Stimulated activated CD8-positive, alpha-beta memory T cell treated with anti-CD3 and anti-CD28 coated beads, Interleukin-2, amount 100 ng/mL, for 48 hours (primary cell): ENCODE measurements around the gene PHF5A.
"Not testable (repeated sequence)": the region's sequence is repeated elsewhere in the genome, so short reads cannot be mapped to it uniquely, and the experiment has no call there.

Experiments
- DNase-seq, 2 donors: peaks; one replicate each; pipeline ENCODE4 v3.0.0-alpha.2; 2020; ENCODE audit warnings: low read depth in 2 of 2

Gene PHF5A

GRCh38 chr22:41447435-41448188, 20.9 kb downstream of the PHF5A start:
- DNase-seq: peak; percentile 37 to 45

- peak; percentile 90 to 93 for DNase-seq
Observed at GRCh38 chr22:41446639-41447434, 21.7 kb downstream of the PHF5A start, which contains the start of gene TOB2. Gene TOB2, minus strand, starts transcription at chr22:41446801. Its CDS starts 9,456 bp downstream, at chr22:41437345.

- no peak for DNase-seq
Observed at GRCh38 chr22:41446057-41446501, 22.4 kb downstream of the PHF5A start.

GRCh38 chr22:41445129-41446056, 23.1 kb downstream of the PHF5A start:
- no peak for DNase-seq

- DNase-seq: peak; percentile 81 to 85
Observed at GRCh38 chr22:41444360-41445128, 23.9 kb downstream of the PHF5A start.

GRCh38 chr22:41442240-41442792, 26.2 kb downstream of the PHF5A start:
- no peak for DNase-seq

- DNase-seq: not testable (repeated sequence)
Observed at GRCh38 chr22:41440511-41440910, 28.0 kb downstream of the PHF5A start.

- DNase-seq: no peak
Observed at GRCh38 chr22:41437198-41437597, 31.3 kb downstream of the PHF5A start.

- no peak for DNase-seq
Observed at GRCh38 chr22:41436322-41437113, 32.0 kb downstream of the PHF5A start.

GRCh38 chr22:41435560-41435959, 32.9 kb downstream of the PHF5A start:
- DNase-seq: no peak

GRCh38 chr22:41434361-41435003, 34.0 kb downstream of the PHF5A start:
- not testable (repeated sequence) for DNase-seq

- not testable (repeated sequence) for DNase-seq
Observed at GRCh38 chr22:41433480-41433879, 35.0 kb downstream of the PHF5A start.

- DNase-seq: no peak
Observed at GRCh38 chr22:41431656-41432055, 36.8 kb downstream of the PHF5A start.

GRCh38 chr22:41429951-41430332, 38.5 kb downstream of the PHF5A start:
- no peak for DNase-seq

- no peak for DNase-seq
Observed at GRCh38 chr22:41429232-41429950, 39.1 kb downstream of the PHF5A start.

- DNase-seq: no peak
Observed at GRCh38 chr22:41425660-41426365, 42.7 kb downstream of the PHF5A start.

GRCh38 chr22:41418717-41419116, 49.8 kb downstream of the PHF5A start:
- DNase-seq: no peak
